ENCODE measurements around the gene EFHD2.
A peak's percentile ranks its signal among the peaks of the same experiment; 100 is the strongest.

The EFHD2 gene

DNA sequence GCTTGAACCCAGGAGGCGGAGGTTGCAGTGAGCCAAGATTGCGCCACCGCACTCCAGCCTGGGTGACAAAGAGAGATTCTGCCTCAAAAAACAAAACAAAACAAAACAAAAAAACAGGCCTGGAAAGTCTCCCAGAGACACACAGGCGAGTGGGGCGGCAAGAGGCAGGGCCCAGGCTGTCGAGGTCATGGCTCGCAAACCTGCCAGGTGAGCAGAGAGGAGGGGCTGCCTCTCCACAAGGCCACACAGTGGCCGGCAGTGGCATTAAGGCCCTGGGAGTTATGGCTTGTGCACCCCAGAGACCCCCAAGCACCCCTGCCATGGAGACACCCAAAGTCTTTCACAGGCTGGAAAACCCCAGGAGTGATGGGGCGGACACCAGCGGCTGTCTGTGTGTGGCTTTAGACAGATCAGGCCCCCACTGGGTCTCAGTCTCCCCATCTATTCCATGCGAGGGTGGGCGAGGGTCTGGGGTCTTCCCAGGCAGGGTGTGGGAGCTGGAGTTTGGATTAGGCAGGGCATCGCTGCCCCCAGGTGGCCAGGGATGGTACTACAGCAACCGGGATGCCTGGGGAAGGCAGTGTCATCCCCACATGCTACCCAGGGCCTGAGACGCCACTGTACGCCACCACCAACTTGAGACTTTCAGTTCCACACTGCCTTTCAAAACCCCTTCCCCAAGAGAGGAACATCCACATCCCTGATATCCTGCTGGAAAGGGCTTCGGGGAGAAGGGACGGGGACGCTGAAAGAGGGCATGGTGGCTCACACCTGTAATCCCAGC is 21.3 kb downstream of the EFHD2 start:
- DNase-seq (ENCODE audit: low read depth): peak; percentile 24

DNA sequence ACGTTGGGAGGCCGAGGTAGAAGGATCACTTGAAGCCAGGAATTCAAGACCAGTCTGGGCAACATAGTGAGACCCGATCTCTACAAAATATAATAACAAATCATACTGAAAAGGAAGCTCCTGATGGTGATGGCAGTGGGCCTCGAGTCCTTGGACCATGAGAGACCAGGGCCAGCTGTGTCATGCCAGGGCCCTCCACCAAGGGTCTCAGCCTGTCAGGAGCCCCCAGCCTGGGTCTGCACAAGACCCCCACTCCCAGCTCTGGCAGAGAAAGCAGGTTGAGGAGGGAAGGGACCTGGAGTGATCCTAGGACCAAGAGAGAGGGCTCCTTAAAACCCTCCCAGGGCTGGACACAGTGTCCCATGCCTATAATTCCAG is 21.9 kb downstream of the EFHD2 start:
- no peak for DNase-seq (ENCODE audit: low read depth)

GRCh38 chr1:15432324-15432723 is 22.6 kb downstream of the EFHD2 start:
- DNase-seq (ENCODE audit: low read depth): no peak

GRCh38 chr1:15433471-15433870 is 23.8 kb downstream of the EFHD2 start:
- DNase-seq (ENCODE audit: low read depth): no peak

- DNase-seq (ENCODE audit: low read depth): peak; percentile 94
Measured at GRCh38 chr1:15434739-15435138, 25.1 kb downstream of the EFHD2 start.

DNA sequence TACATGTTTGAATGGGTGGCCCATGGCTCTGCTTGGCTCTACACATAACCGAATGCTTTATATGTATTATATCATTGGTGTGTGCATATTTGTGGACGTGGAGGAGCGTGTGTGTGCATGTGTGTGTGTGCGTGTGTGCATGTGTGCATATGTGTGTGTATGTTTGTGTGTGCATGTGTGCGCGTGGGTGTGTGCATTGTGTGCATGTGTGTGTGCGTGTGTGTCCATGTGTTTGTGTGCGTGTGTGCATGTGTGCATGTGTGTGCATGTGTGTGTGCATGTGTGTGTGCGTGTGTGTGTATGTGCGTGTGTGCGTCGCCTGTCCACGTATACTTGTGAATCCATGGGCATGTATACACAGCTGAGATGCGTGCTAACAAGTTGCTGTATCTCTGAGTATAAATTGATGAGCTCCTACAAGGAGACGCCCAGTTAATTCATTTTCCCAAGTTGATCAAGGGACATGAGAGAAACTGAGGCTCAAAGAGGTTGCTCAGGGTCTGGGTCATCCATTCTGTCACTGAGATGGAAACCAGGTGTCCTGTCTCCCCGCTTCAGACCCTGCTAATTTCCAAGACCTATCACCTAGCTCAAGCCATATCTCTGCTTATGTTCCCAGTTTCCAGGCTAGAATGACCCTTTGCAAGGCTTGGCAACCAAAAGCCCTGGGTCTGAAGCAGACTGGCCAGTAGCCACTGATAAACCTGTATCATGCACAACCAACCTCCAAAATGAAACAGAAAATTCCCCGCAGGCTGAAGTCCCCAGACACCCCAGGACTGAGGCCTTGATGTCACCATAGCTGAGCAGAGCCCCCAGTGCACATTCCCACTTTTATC is 25.8 kb downstream of the EFHD2 start:
- DNase-seq (ENCODE audit: low read depth): no peak

GRCh38 chr1:15436881-15437442 is 27.3 kb downstream of the EFHD2 start:
- no peak for DNase-seq (ENCODE audit: low read depth)

DNA sequence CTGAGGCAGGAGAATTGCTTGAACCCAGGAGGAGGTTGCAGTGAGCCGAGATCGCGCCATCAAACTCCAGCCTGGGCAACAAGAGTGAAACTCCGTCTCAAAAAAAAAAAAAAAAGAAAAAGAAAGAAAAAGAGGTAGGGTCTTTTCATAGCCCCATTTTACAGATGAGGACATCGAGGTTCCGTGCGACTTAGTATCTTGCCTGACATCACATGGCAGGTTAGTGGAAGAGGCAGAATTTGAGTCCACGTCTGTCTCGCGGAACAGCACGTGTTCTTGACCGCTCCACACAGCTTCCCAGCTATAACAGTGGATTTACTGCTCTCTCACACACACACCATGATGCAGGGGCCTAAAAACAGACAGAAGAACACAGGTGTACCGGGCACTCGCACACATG is 29.6 kb downstream of the EFHD2 start:
- no peak for DNase-seq (ENCODE audit: low read depth)

DNA sequence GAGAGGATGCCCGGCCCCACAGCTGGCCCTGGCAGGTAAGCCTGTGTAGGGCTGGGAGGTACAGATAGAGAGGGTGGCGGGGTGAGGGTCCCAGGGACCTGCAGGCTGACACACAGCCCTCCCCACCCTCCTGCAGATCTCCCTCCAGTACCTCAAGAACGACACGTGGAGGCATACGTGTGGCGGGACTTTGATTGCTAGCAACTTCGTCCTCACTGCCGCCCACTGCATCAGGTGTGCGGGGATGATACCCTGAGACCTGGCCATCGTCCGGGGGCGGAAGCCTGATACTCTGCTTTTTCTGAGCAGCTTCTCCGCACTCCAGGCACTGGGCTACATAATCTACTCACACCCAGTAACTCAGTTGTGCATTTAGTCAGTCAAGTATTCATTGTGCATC is 30.7 kb downstream of the EFHD2 start:
- DNase-seq (ENCODE audit: low read depth): no peak

DNA sequence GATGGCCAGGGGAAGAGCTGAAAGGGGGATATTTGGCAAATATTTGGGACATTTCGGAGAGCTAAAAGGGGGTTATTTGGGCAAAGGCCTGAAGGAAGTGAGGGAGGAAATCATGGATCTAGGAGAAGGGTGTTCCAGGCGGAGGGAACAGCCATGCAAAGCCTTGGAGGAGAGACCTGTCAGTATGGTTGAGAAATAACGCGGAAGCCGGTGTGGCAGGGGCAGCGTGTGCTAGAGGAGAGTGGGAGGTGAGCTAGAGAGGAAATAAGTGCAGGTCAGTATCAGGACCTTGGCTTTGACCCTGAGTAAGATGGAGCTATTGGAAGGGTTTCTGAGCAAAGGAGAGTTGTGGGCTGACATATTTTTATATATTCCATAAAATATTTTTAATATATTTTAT is 31.6 kb downstream of the EFHD2 start:
- no peak for DNase-seq (ENCODE audit: low read depth)

DNA sequence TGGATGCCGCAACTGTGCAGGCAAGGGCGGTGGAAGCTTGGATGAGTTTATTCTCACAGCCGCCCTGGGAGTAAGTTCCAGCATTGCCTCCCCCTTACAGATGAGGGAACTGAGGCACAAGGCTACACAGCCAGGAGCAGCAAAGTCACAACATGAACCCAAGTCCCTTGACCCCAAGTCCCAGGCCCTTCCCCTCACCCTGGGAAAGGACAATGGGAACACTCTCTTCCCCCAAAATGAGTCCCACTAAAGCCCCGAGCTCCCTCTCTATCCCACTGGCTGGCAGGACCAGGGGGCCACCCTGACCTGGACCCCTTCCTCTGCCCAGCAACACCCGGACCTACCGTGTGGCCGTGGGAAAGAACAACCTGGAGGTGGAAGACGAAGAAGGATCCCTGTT is 32.4 kb downstream of the EFHD2 start:
- DNase-seq (ENCODE audit: low read depth): no peak

- DNase-seq (ENCODE audit: low read depth): no peak
Measured at GRCh38 chr1:15442759-15443158, 33.1 kb downstream of the EFHD2 start.

GRCh38 chr1:15443281-15443680 is 33.6 kb downstream of the EFHD2 start:
- DNase-seq (ENCODE audit: low read depth): no peak

GRCh38 chr1:15444468-15445389 is 35.0 kb downstream of the EFHD2 start:
- no peak for DNase-seq (ENCODE audit: low read depth)

DNA sequence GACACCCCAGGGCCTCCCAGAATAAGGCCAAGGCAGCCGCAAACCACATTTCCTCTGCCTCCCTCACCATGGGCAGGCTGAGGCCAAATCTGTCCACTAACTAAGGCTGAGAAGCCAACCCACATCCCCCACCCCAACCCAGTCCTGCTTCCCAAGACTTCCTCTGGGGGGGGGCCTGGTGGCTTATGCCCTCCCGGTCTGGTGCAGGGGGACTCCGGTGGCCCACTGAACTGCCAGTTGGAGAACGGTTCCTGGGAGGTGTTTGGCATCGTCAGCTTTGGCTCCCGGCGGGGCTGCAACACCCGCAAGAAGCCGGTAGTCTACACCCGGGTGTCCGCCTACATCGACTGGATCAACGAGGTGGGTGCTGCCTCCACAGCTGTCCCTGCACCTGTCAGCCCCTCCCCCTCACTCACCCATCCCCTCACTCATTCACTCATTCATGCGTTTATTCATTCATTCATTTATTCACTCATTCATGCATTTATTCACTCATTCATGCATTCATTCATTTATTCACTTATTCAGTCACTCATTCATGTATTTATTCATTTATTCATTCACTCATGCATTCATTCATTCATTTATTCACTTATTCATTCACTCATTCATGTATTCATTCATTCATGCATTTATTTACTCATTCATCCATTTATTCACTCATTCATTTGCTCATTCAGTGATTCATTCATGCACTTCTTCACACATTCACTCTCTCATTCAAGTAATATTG is 35.9 kb downstream of the EFHD2 start:
- no peak for DNase-seq (ENCODE audit: low read depth)

DNA sequence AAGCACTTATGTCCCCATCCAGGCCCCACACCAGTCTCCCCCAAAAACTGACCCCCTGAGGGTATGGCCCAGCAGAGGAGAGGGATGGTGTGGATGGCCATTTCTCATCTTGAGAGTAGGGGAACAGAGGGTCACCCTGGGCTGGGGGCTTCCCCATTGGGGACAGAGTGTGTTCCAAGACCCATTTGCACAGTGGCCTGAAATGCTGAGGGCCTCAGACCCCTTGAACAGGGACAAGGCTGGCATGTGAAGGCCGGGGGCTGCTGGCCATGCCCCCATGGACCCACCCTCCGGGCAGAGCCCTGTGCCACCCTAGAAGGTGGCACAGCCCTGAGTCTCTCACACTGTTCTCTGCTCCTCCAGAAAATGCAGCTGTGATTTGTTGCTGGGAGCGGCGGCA is 36.5 kb downstream of the EFHD2 start:
- DNase-seq (ENCODE audit: low read depth): no peak

DNA sequence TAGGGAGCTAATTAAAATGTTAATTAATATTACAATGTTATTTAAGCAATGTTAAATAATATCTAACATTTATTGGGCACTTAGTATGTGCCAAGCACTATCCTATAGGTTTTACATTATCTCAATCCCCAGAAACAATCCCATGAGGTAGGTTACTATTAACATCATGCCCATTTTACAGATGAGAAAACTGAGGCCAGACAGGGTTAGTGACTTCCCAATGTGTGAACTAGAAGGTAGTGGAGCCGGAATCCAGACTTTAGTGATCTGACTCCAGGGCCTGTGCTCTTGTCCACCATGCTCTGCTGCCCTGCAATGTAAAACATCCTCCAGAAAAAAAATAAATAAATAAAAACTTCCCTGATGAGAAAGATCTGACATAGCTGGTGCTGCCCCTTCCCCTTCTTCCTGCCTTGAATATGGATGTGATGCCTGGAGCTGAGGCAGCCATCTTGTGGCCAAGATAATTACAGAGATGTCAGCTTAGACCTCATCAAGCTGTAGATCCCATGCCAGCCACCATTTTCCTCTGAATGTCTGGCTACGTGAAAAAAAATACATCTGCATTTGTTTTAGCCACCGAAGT is 39.3 kb downstream of the EFHD2 start:
- no peak for DNase-seq (ENCODE audit: low read depth)

GRCh38 chr1:15449567-15449966 is 39.9 kb downstream of the EFHD2 start:
- DNase-seq (ENCODE audit: low read depth): no peak

DNA sequence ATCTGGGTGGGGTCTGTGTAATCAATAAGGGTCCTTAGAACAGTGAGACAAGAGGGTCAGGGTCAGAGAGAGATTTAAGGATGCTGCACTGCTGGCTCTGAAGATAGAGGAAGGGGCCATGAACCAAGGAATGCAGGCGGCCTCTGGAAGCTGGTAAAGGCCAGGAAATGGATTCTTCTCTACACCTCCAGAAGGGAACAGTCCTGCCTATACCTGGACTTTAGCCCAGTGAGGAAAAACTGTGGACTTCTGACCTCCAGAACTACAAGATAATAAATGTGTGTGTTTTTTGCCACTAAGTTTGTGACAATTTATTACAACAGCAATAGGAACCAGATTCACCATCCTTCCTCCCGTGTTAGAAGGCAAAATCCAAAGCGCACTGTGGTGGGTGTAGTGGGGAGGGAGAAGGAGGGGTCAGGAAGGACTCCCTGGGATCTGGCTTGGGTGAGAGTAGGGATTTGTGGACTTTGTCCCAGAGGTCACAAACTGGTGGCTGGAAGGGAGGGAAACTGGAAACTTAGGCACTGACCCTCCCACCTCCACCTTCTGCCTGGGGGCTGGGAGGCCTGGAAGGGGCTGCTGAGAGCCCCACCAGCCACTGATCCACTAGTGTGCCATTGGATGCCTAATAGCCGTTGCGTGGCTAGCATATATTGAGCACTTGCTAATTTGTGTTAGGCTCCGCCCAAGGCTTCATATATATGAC is 41.5 kb downstream of the EFHD2 start:
- DNase-seq (ENCODE audit: low read depth): no peak

DNA sequence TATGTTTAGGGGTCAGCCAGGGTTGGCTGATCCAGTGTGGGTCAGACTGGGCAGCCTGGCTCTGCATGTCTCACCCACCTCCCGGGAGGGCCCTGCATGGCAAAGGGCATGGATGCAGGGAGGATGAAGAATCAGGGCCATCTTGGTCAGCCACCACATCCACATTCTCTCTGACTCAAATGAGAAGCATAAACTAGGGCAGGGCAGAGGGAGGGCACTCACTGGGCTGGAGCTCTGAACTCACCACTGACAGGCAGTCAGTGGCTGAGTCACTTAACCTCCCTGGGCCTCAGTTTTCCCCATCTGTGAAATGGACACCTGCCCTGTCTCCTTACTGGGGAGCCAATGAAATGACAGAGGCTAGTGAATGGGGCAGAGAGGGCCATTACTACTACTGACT is 42.5 kb downstream of the EFHD2 start:
- no peak for DNase-seq (ENCODE audit: low read depth)
